GM20000 (cell line): ENCODE data around the gene GAA.
"Not testable (repeated sequence)": the region's sequence is repeated elsewhere in the genome, so short reads cannot be mapped to it uniquely, and the experiment has no call there.

Experiments
- DNase-seq: peaks from one replicate; pipeline ENCODE4 v3.0.0; 2012; ENCODE audit warnings: low spot score
- CTCF ChIP-seq: IDR thresholded peaks from 2 replicates; pipeline ENCODE4 v1.5.1; 2012; ENCODE audit warnings: mild to moderate bottlenecking, control low read depth; ENCODE audit errors: extremely low read depth, missing control alignments

Gene GAA

GRCh38 chr17:80086081-80086480 lies 15.3 kb upstream of the GAA start:
- no peak for DNase-seq

GRCh38 chr17:80086616-80087015 lies 14.8 kb upstream of the GAA start:
- no peak for TF ChIP-seq CTCF
- no peak for DNase-seq

More at GRCh38 chr17:80086081-80086480, 15.3 kb upstream of the GAA start:
- no peak for TF ChIP-seq CTCF

- TF ChIP-seq CTCF: no peak
- DNase-seq: no peak
Observed at GRCh38 chr17:80087346-80088265, 13.8 kb upstream of the GAA start.

GRCh38 chr17:80089762-80090161 lies 11.6 kb upstream of the GAA start:
- DNase-seq: no peak
- TF ChIP-seq CTCF: no peak

- DNase-seq: not testable (repeated sequence)
Observed at GRCh38 chr17:80090164-80090563, 11.2 kb upstream of the GAA start.

GRCh38 chr17:80091376-80091775 lies 10.0 kb upstream of the GAA start:
- no peak for TF ChIP-seq CTCF
- DNase-seq: no peak

- no peak for DNase-seq
- TF ChIP-seq CTCF: no peak
Observed at GRCh38 chr17:80092959-80093358, 8.4 kb upstream of the GAA start.
